Type B pancreatic cell (in vitro differentiated cells): Measurements from ENCODE around the gene SLC12A3. TPM values are rescaled to one million over a fixed set of nuclear protein-coding genes. Genes with fewer than 3 reads are reported as not detected.

Experiments
- DNase-seq: peaks from one replicate; pipeline ENCODE4 v3.0.0; 2021; ENCODE audit warnings: mixed read lengths; ENCODE audit not compliant: unreplicated experiment; ENCODE audit errors: extremely low spot score
- H3K27ac Mint-ChIP-seq: 2 replicates; pipeline ENCODE4 v1.8.0; 2021; ENCODE audit warnings: mild to moderate bottlenecking, mixed read lengths
- H3K27me3 Mint-ChIP-seq: 2 replicates; pipeline ENCODE4 v1.8.0; 2021; ENCODE audit warnings: mixed read lengths
- H3K36me3 Mint-ChIP-seq: 2 replicates; pipeline ENCODE4 v1.8.0; 2021; ENCODE audit warnings: mixed read lengths
- H3K4me1 Mint-ChIP-seq: one replicate; pipeline ENCODE4 v1.8.0; 2021; ENCODE audit warnings: mixed read lengths; ENCODE audit not compliant: unreplicated experiment
- H3K4me3 Mint-ChIP-seq: 2 replicates; pipeline ENCODE4 v1.8.0; 2021; ENCODE audit warnings: mild to moderate bottlenecking, mixed read lengths
- H3K9me3 Mint-ChIP-seq: 2 replicates; pipeline ENCODE4 v1.8.0; 2021; ENCODE audit warnings: mixed read lengths
- CTCF ChIP-seq: fragments of 200-600 bp; sonication (generic); conservative IDR thresholded peaks from 2 replicates; pipeline ENCODE4 v1.5.0; 2021; ENCODE audit warnings: antibody characterized with exemption, mild to moderate bottlenecking
- long read RNA-seq: library from polyadenylated mRNA; unstranded; transcript quantifications from one replicate; pipeline ENCODE4 v2.0.0, GENCODE V29; 2020
- total RNA-seq: library from RNA; stranded (reverse); gene quantifications from 2 replicates; pipeline ENCODE4 v1.2.1, GENCODE V29; 2021; ENCODE audit warnings: low replicate concordance

Gene SLC12A3
- total RNA-seq = 0.31 and 4.2 TPM in 2 replicates
- long read RNA-seq, full-length matches to known transcripts = 2 of 3 reads
- long read RNA-seq, partial matches to known transcripts = 0 of 3 reads
- long read RNA-seq, other reads (novel, unspliced or antisense) = 1 of 3 reads

GRCh38 chr16:56864960-56865359, at the start of gene SLC12A3:
Gene SLC12A3, plus strand, starts transcription at chr16:56865207. Its CDS starts 29 bp downstream, at chr16:56865236.
- H3K36me3 Mint-ChIP-seq = no peaks in the 10 kb centered on the region
- peak within 1 kb of the TSS; percentile 57 for H3K4me3 Mint-ChIP-seq
- no peaks in the 10 kb centered on the region for H3K27me3 Mint-ChIP-seq
- H3K9me3 Mint-ChIP-seq = no peaks in the 10 kb centered on the region
- DNase-seq = no peak
- H3K27ac Mint-ChIP-seq = peak within 1 kb of the TSS; percentile 55
- TF ChIP-seq CTCF = no peak
- peaks cover 53% of the 10 kb centered on the region for H3K4me1 Mint-ChIP-seq

- H3K27me3 Mint-ChIP-seq = no peaks in the 10 kb centered on the region
- no peaks in the 10 kb centered on the region for H3K9me3 Mint-ChIP-seq
- no peak for TF ChIP-seq CTCF
- H3K4me3 Mint-ChIP-seq = no peak overlapping the region
- H3K27ac Mint-ChIP-seq = no peak overlapping the region
- no peak for DNase-seq
- H3K4me1 Mint-ChIP-seq = peaks cover 5% of the 10 kb centered on the region
- H3K36me3 Mint-ChIP-seq = peaks cover 9% of the 10 kb centered on the region
These were observed 49.3 kb upstream of the SLC12A3 start for GRCh38 chr16:56815721-56816120.

GRCh38 chr16:56817056-56817455, 48.0 kb upstream of the SLC12A3 start:
- no peak for DNase-seq
- H3K27me3 Mint-ChIP-seq = no peaks in the 10 kb centered on the region
- peaks cover 14% of the 10 kb centered on the region for H3K36me3 Mint-ChIP-seq
- no peak overlapping the region for H3K27ac Mint-ChIP-seq
- no peaks in the 10 kb centered on the region for H3K9me3 Mint-ChIP-seq
- TF ChIP-seq CTCF = no peak
- no peak overlapping the region for H3K4me3 Mint-ChIP-seq
- H3K4me1 Mint-ChIP-seq = peaks cover 5% of the 10 kb centered on the region

- H3K9me3 Mint-ChIP-seq = no peaks in the 10 kb centered on the region
- peaks cover 14% of the 10 kb centered on the region for H3K36me3 Mint-ChIP-seq
- no peak overlapping the region for H3K27ac Mint-ChIP-seq
- no peak for TF ChIP-seq CTCF
- H3K27me3 Mint-ChIP-seq = no peaks in the 10 kb centered on the region
- peaks cover 8% of the 10 kb centered on the region for H3K4me1 Mint-ChIP-seq
- H3K4me3 Mint-ChIP-seq = no peak overlapping the region
- no peak for DNase-seq
These were observed 47.1 kb upstream of the SLC12A3 start for GRCh38 chr16:56817938-56818337.

- Mint-ChIP-seq H3K36me3 (peaks cover 14% of the 10 kb centered on the region), H3K9me3 (no peaks in the 10 kb centered on the region), H3K4me1 (peaks cover 11% of the 10 kb centered on the region), H3K27me3 (no peaks in the 10 kb centered on the region), H3K27ac (peak overlapping the region; percentile 34), H3K4me3 (peak overlapping the region; percentile 11)
- DNase-seq = no peak
- TF ChIP-seq CTCF = no peak
These were observed 41.8 kb upstream of the SLC12A3 start for GRCh38 chr16:56823081-56823733.
